K562 (cell line): ENCODE results near the gene CHDH. TPM values are rescaled to one million over a fixed set of nuclear protein-coding genes. Genes with fewer than 3 reads are reported as not detected.

ENCODE experiments used
- ATAC-seq: fragments of 200-7000 bp; cut with Tn5 transposase; 3 replicates; pipeline ENCODE4 v1.9.1; 2020; ENCODE audit warnings: moderate library complexity
- BruUV-seq: library from RNA; stranded (reverse); fragments of 400-500 nt; replicated peaks from 2 replicates; lab custom pipeline; 2021; lab: Mats Ljungman, UMichigan
- CTCF ChIA-PET: fragments of 300-600 bp; formaldehyde crosslinking; extraction: SDS; loops from one replicate; lab custom pipeline; 2021; ENCODE audit warnings: low intra/inter-chr PET ratio; lab: Yijun Ruan, JAX
- POLR2A ChIA-PET: fragments of 300-600, 350-650 bp; sonication (Branson Sonifier 250); formaldehyde crosslinking; extraction: SDS; loops from one replicate; lab custom pipeline; 2021; ENCODE audit warnings: antibody characterized with exemption, inconsistent platforms; lab: Yijun Ruan, JAX
- DNase-seq, 4 experiments: peaks; one replicate each; pipeline versions ENCODE4 v3.0.0 to v3.0.0-alpha.2; 2011 to 2018; ENCODE audit warnings: low spot score in 3 of 4, mixed read lengths in 3 of 4; ENCODE audit errors: extremely low read depth in 1 of 4
- FAIRE-seq: peaks from 2 replicates; lab custom pipeline; 2011; peaks lifted over from hg19 to GRCh38; lab: Jason Lieb, UNC
- H2AFZ ChIP-seq: 2 replicates; pipeline ENCODE4 v1.6.0; 2011; ENCODE audit warnings: low read depth, low read length, control low read depth, inconsistent platforms
- H3K27ac ChIP-seq: fragments of 200-600 bp; 3 replicates; pipeline ENCODE4 v1.8.0; 2011; ENCODE audit warnings: low read depth, mild to moderate bottlenecking, control low read depth, inconsistent platforms, low read length, moderate library complexity, mixed read lengths; ENCODE audit errors: extremely low read depth
- H3K27me3 ChIP-seq, 2 experiments: fragments of 300-600 bp in 1 of 2; 2 replicates in 1 of 2; 3 replicates in 1 of 2; pipeline versions ENCODE4 v1.6.0 to v1.8.0; 2011; ENCODE audit warnings: inconsistent platforms in 2 of 2, low read length in 2 of 2, mild to moderate bottlenecking in 1 of 2, mixed read lengths in 1 of 2, moderate library complexity in 1 of 2; ENCODE audit not compliant: control insufficient read depth in 2 of 2, insufficient read depth in 2 of 2
- H3K36me3 ChIP-seq: fragments of 300-600 bp; 3 replicates; pipeline ENCODE4 v1.8.0; 2011; ENCODE audit warnings: mild to moderate bottlenecking, low read length, inconsistent platforms; ENCODE audit not compliant: control insufficient read depth, insufficient read depth
- H3K4me1 ChIP-seq, 2 experiments: fragments of 200-600 bp in 1 of 2; replicated peaks in 1 of 2; 2 replicates in 1 of 2; 3 replicates in 1 of 2; pipeline versions ENCODE4 v1.5.1 to v1.8.0; 2011; ENCODE audit warnings: inconsistent platforms in 2 of 2, low read length in 2 of 2, mild to moderate bottlenecking in 1 of 2, mixed read lengths in 1 of 2, moderate library complexity in 1 of 2; ENCODE audit not compliant: control insufficient read depth in 2 of 2, insufficient read depth in 2 of 2
- H3K4me2 ChIP-seq: 2 replicates; pipeline ENCODE4 v1.6.1; 2011; ENCODE audit warnings: low read length, control low read depth, inconsistent platforms, mixed read lengths; ENCODE audit not compliant: insufficient read depth
- H3K4me3 ChIP-seq: fragments of 200-600 bp; sonication (generic), shearing (Covaris generic); 2 replicates; pipeline ENCODE4 v1.5.1; 2016; ENCODE audit warnings: control low read depth, inconsistent platforms
- H3K79me2 ChIP-seq: fragments of 200-600 bp; 3 replicates; pipeline ENCODE4 v1.8.0; 2011; ENCODE audit warnings: low read length, inconsistent platforms; ENCODE audit not compliant: control insufficient read depth, insufficient read depth
- H3K9ac ChIP-seq, 2 experiments: 2 replicates each; pipeline versions ENCODE4 v1.6.0 to v1.6.1; 2011; ENCODE audit warnings: low read depth in 2 of 2, low read length in 2 of 2, control low read depth in 1 of 2, inconsistent platforms in 1 of 2, mild to moderate bottlenecking in 1 of 2, mixed read lengths in 1 of 2; ENCODE audit not compliant: insufficient read depth in 1 of 2
- H3K9me1 ChIP-seq: one replicate; pipeline ENCODE4 v1.6.0; 2011; ENCODE audit warnings: inconsistent platforms, mild to moderate bottlenecking, low read length, moderate library complexity; ENCODE audit not compliant: control insufficient read depth, insufficient read depth
- H3K9me3 ChIP-seq: replicated peaks from 2 replicates; pipeline ENCODE4 v1.5.1; 2011; ENCODE audit warnings: low read depth, low read length, inconsistent platforms; ENCODE audit not compliant: control insufficient read depth, insufficient read depth
- H4K20me1 ChIP-seq: replicated peaks from 2 replicates; pipeline ENCODE4 v1.6.1; 2011; ENCODE audit warnings: low read length, inconsistent platforms, mixed read lengths; ENCODE audit not compliant: control insufficient read depth, insufficient read depth
- CCAR2 ChIP-seq: fragments of 200-400 bp; formaldehyde crosslinking; IDR thresholded peaks from 2 replicates; pipeline ENCODE4 v1.6.1; 2017; ENCODE audit warnings: mild to moderate bottlenecking, low read depth, low read length
- GTF2B ChIP-seq: IDR thresholded peaks from 2 replicates; pipeline ENCODE4 v1.6.1; 2011; ENCODE audit not compliant: insufficient read length; ENCODE audit errors: extremely low read depth
- JUNB ChIP-seq: fragments of 450-650 bp; formaldehyde crosslinking; conservative IDR thresholded peaks from 2 replicates; pipeline ENCODE4 v1.4.0; 2020; ENCODE audit warnings: mild to moderate bottlenecking
- POLR2G ChIP-seq: fragments of 200-400 bp; formaldehyde crosslinking; IDR thresholded peaks from 2 replicates; pipeline ENCODE4 v1.6.1; 2017; ENCODE audit warnings: low read depth, mild to moderate bottlenecking, antibody characterized with exemption, low read length, moderate library complexity
- SMARCB1 ChIP-seq: IDR thresholded peaks from 2 replicates; pipeline ENCODE4 v1.6.1; 2011; ENCODE audit warnings: improper control_type of control experiment, low read depth; ENCODE audit not compliant: insufficient read length
- TARDBP ChIP-seq: fragments of 450-650 bp; IDR thresholded peaks from 2 replicates; pipeline ENCODE4 v1.6.1; 2016
- ZNF140 ChIP-seq: fragments of 250-450 bp; sonication (Bioruptor Pico); IDR thresholded peaks from 2 replicates; pipeline ENCODE4 v1.8.0; 2021; ENCODE audit warnings: moderate library complexity, mild to moderate bottlenecking, inconsistent platforms
- ZNF324 ChIP-seq: fragments of 250-450 bp; sonication (Bioruptor Pico); IDR thresholded peaks from 2 replicates; pipeline ENCODE4 v1.4.0; 2020; ENCODE audit warnings: mild to moderate bottlenecking
- WGBS: fragments of 100-300 bp; shearing (Covaris generic); methylation state at CpG from one replicate; pipeline ENCODE4 v1.1.6; 2016; ENCODE audit warnings: low coverage, mixed read lengths; ENCODE audit not compliant: insufficient coverage; ENCODE audit errors: missing lambda C conversion rate; 5-methylcytosine and 5-hydroxymethylcytosine counted together
- in situ Hi-C: fragments of 300-500 bp; cut with MboI; formaldehyde crosslinking; loops from 4 replicates; pipeline ENCODE4 v1.15.0; 2018; ENCODE audit warnings: inconsistent platforms, mixed read lengths
- intact Hi-C: fragments of 100-400 bp; cut with micrococcal nuclease; formaldehyde crosslinking; loops from 2 replicates; pipeline ENCODE4 v1.14.2; 2022
- polyA plus RNA-seq, 8 experiments: library from polyadenylated mRNA; depleted of rRNA in 4 of 8; stranded (reverse) in 5 of 8; unstranded in 3 of 8; fragments of >200 nt; fragmentation: Nextera tagmentation in 2 of 8; fragmentation: Illumina TruSeq in 1 of 8; extraction: Ambion mirVana in 2 of 8; extraction: Trizol in 1 of 8; gene quantifications; 2 replicates each; pipeline versions ENCODE4 v1.2.1 to v1.2.3, GENCODE V29; 2011 to 2014; ENCODE audit warnings: inconsistent platforms in 1 of 8, missing spikeins in 1 of 8
- total RNA-seq, 7 experiments: library from RNA; depleted of rRNA in 6 of 7; stranded (reverse); fragments of >200 nt in 6 of 7; fragmentation: Illumina TruSeq in 2 of 7; extraction: Trizol in 2 of 7; gene quantifications; 2 replicates each; pipeline versions ENCODE4 v1.2.1 to v1.2.3, GENCODE V29; 2011 to 2021; ENCODE audit warnings: low replicate concordance in 1 of 7

The CHDH gene
- total and polyA plus RNA-seq, 9 of the 15 experiments (the other 6 are each of a cell fraction or from before 2014, with no cell fraction given), result 0.06 to 1.9 (median 0.46) TPM

- Histone ChIP-seq H3K79me2 (no peaks in the 10 kb centered on the region), H3K27ac (no peak overlapping the region), H3K4me3 (no peak overlapping the region), H3K9me3 (no peaks in the 10 kb centered on the region), H4K20me1 (no peaks in the 10 kb centered on the region), H3K9ac (no peak overlapping the region), H3K36me3 (no peaks in the 10 kb centered on the region), H3K9me1 (no peaks in the 10 kb centered on the region), H3K4me1 (peaks cover 0 to 13% of the 10 kb centered on the region in 2 experiments; a peak in 2 of 5 replicates), H2AFZ (no peak overlapping the region), H3K27me3 (peaks cover 0 to 25% of the 10 kb centered on the region in 2 experiments; a peak in 3 of 5 replicates), H3K4me2 (no peak overlapping the region)
- TF ChIP-seq ZNF140 (CRISPR knock-in tag) (no peak), ZNF324 (CRISPR knock-in tag) (no peak), JUNB (CRISPR knock-in tag) (no peak), SMARCB1 (no peak), CCAR2 (no peak), GTF2B (no peak), TARDBP (no peak), POLR2G (no peak)
- in situ Hi-C loops, result no loop called here
- BruUV-seq, result no TSS peak
- FAIRE-seq (no peak), ATAC-seq (no peak), DNase-seq (no peak)
- 57% methylated on average over 10 of the region's 10 CpGs for WGBS
- ChIA-PET CTCF (no interaction called here), POLR2A (interaction anchor here (0.6 kb wide), 1 partner anchor 12 kb away, joined by 3 read pairs; no protein-coding TSS in a partner anchor)
- intact Hi-C loops, result no loop called here
Measured at GRCh38 chr3:53846851-53847155, 584 bp upstream of the CHDH start.
